CD14-positive monocyte (primary cell): ENCODE data around the gene SNX14. TPM values are rescaled to one million over a fixed set of nuclear protein-coding genes. Genes with fewer than 3 reads are reported as not detected.

Experiments
- DNase-seq, 3 donors: peaks; one replicate each; pipeline ENCODE4 v3.0.0-alpha.2; 2011 to 2022
- H2AFZ ChIP-seq: 2 replicates; pipeline ENCODE4 v1.6.0; 2012; ENCODE audit warnings: mild to moderate bottlenecking, low read depth, low read length, inconsistent platforms; ENCODE audit not compliant: insufficient read depth, poor library complexity, severe bottlenecking
- H3K27ac ChIP-seq, 2 donors: 1 replicate in 1 of 2; 2 replicates in 1 of 2; pipeline ENCODE4 v1.5.1; 2012 to 2013; ENCODE audit warnings: low read length in 2 of 2, control low read depth in 1 of 2, inconsistent platforms in 1 of 2, low read depth in 1 of 2, mild to moderate bottlenecking in 1 of 2
- H3K27me3 ChIP-seq, 2 donors: one replicate each; pipeline versions ENCODE4 v1.6.0 to v1.6.1; 2011 to 2013; ENCODE audit warnings: low read length in 2 of 2; ENCODE audit not compliant: control insufficient read depth in 2 of 2, insufficient read depth in 2 of 2
- H3K36me3 ChIP-seq, 2 donors: replicated peaks in 1 of 2; 1 replicate in 1 of 2; 2 replicates in 1 of 2; pipeline versions ENCODE4 v1.5.1 to v1.6.1; 2012 to 2013; ENCODE audit warnings: low read length in 2 of 2, control low read depth in 1 of 2, inconsistent platforms in 1 of 2, mild to moderate bottlenecking in 1 of 2; ENCODE audit not compliant: insufficient read depth in 2 of 2, control insufficient read depth in 1 of 2
- H3K4me1 ChIP-seq, 2 donors: 1 replicate in 1 of 2; 2 replicates in 1 of 2; pipeline versions ENCODE4 v1.5.1 to v1.6.1; 2012 to 2013; ENCODE audit warnings: low read length in 2 of 2, control low read depth in 1 of 2, inconsistent platforms in 1 of 2, mild to moderate bottlenecking in 1 of 2, moderate library complexity in 1 of 2; ENCODE audit not compliant: insufficient read depth in 2 of 2, control insufficient read depth in 1 of 2
- H3K4me2 ChIP-seq: replicated peaks from 2 replicates; pipeline ENCODE3; 2012; ENCODE audit warnings: low read length, moderate library complexity, mild to moderate bottlenecking; ENCODE audit not compliant: poor library complexity, severe bottlenecking; ENCODE audit errors: extremely low read depth
- H3K4me3 ChIP-seq, 3 experiments: fragments of 200-600 bp in 1 of 3; sonication (generic) in 1 of 3; replicated peaks in 1 of 3; 1 replicate in 2 of 3; 2 replicates in 1 of 3; pipeline ENCODE4 v1.5.1; 2011 to 2013; ENCODE audit warnings: low read length in 3 of 3, mild to moderate bottlenecking in 3 of 3, control low read depth in 2 of 3, low read depth in 2 of 3, inconsistent platforms in 1 of 3, moderate library complexity in 1 of 3
- H3K79me2 ChIP-seq: 2 replicates; pipeline ENCODE4 v1.6.0; 2012; ENCODE audit warnings: mild to moderate bottlenecking, control low read depth, inconsistent platforms, low read length, moderate library complexity; ENCODE audit not compliant: insufficient read depth
- H3K9ac ChIP-seq: 2 replicates; pipeline ENCODE4 v1.6.0; 2017; ENCODE audit warnings: low read length, mild to moderate bottlenecking; ENCODE audit not compliant: insufficient read depth, poor library complexity, severe bottlenecking
- H3K9me3 ChIP-seq, 2 donors: replicated peaks in 1 of 2; 1 replicate in 1 of 2; 2 replicates in 1 of 2; pipeline versions ENCODE4 v1.5.1 to v1.6.1; 2012 to 2013; ENCODE audit warnings: low read length in 2 of 2, control low read depth in 1 of 2; ENCODE audit not compliant: control insufficient read depth in 1 of 2, insufficient read depth in 1 of 2
- H4K20me1 ChIP-seq: 2 replicates; pipeline ENCODE4 v1.6.0; 2012; ENCODE audit warnings: mild to moderate bottlenecking, low read length, control low read depth, moderate library complexity; ENCODE audit not compliant: insufficient read depth
- H3K27ac Mint-ChIP-seq, 7 donors: one replicate each; pipeline ENCODE4 v1.8.0; 2020; ENCODE audit warnings: mild to moderate bottlenecking in 7 of 7, mixed read lengths in 7 of 7, moderate library complexity in 6 of 7, inconsistent platforms in 2 of 7
- H3K27me3 Mint-ChIP-seq, 3 donors: one replicate each; pipeline ENCODE4 v1.8.0; 2021 to 2022; ENCODE audit warnings: low read depth in 3 of 3, mild to moderate bottlenecking in 3 of 3, mixed read lengths in 3 of 3, moderate library complexity in 3 of 3, inconsistent platforms in 1 of 3
- H3K36me3 Mint-ChIP-seq, 2 donors: one replicate each; pipeline ENCODE4 v1.8.0; 2020; ENCODE audit warnings: mixed read lengths in 2 of 2, inconsistent platforms in 1 of 2, mild to moderate bottlenecking in 1 of 2
- H3K4me1 Mint-ChIP-seq: one replicate; pipeline ENCODE4 v1.8.0; 2020; ENCODE audit warnings: mild to moderate bottlenecking, mixed read lengths
- H3K4me3 Mint-ChIP-seq, 2 donors: one replicate each; pipeline ENCODE4 v1.8.0; 2020; ENCODE audit warnings: mild to moderate bottlenecking in 2 of 2, mixed read lengths in 2 of 2, moderate library complexity in 1 of 2
- H3K9me3 Mint-ChIP-seq, 7 donors: one replicate each; pipeline ENCODE4 v1.8.0; 2020 to 2022; ENCODE audit warnings: mixed read lengths in 7 of 7, mild to moderate bottlenecking in 6 of 7, moderate library complexity in 6 of 7, inconsistent platforms in 2 of 7
- CTCF ChIP-seq: fragments of 200-600 bp; IDR thresholded peaks from one replicate; pipeline ENCODE4 v1.8.0; 2022; ENCODE audit warnings: antibody characterized with exemption, mild to moderate bottlenecking
- WGBS: methylation state at CpG from one replicate; pipeline ENCODE4 v1.1.5; 2013; ENCODE audit warnings: missing lambda C conversion rate; ENCODE audit not compliant: insufficient coverage; 5-methylcytosine and 5-hydroxymethylcytosine counted together
- intact Hi-C, 2 donors: fragments of 100-400 bp; cut with micrococcal nuclease; formaldehyde crosslinking; loops; one replicate each; pipeline versions ENCODE4 v1.15.0 to v1.15.1; 2023
- polyA plus RNA-seq, 3 donors: library from polyadenylated mRNA; depleted of rRNA in 1 of 3; unstranded in 2 of 3; stranded (reverse) in 1 of 3; fragments of 300-500 nt in 2 of 3; fragments of >200 nt in 1 of 3; fragmentation: Illumina TruSeq in 2 of 3; gene quantifications; 1 replicate in 2 of 3; 2 replicates in 1 of 3; pipeline ENCODE4 v1.2.3, GENCODE V29; 2012 to 2021

SNX14 gene
- polyA plus RNA-seq, 3 donors: 40.2 to 75.6 (median 73.3) TPM

DNA sequence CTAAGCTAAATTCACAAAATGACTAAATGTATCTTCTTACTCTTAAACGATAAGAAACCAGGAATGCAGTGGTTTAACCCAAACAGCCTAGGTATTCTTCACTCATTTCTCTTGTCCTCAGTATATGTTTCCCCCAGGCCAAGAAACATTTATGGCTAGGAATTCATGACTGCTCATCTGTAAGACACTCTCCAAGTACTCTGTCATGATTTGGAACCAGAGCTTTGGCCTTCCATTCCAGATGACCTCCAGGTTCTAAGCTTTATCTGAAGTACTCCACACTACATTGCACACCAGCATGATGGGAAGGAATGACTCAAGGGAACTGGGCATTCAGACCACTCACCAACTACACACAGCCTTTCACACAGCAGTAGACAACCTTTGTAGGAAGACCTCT lies 114.5 kb downstream of the SNX14 start:
- Histone ChIP-seq H3K9me3 (no peaks in the 10 kb centered on the region), H3K36me3 (no peaks in the 10 kb centered on the region), H3K79me2 (no peaks in the 10 kb centered on the region), H3K4me3 (no peak overlapping the region), H3K4me2 (no peak overlapping the region), H3K4me1 (no peaks in the 10 kb centered on the region), H2AFZ (no peak overlapping the region), H3K9ac (no peak overlapping the region), H3K27ac (no peak overlapping the region), H4K20me1 (no peaks in the 10 kb centered on the region), H3K27me3 (no peaks in the 10 kb centered on the region)
- Mint-ChIP-seq H3K27me3 (peaks cover 5 to 6% (median 5%) of the 10 kb centered on the region in 3 donors), H3K4me1 (peaks cover 2% of the 10 kb centered on the region), H3K9me3 (peaks cover 0 to 9% (median 2%) of the 10 kb centered on the region in 7 donors), H3K4me3 (no peak overlapping the region), H3K36me3 (no peaks in the 10 kb centered on the region), H3K27ac (no peak overlapping the region)
- no peak for TF ChIP-seq CTCF
- WGBS: 100% methylated on average over 1 of the region's 1 CpG
- intact Hi-C loops: no loop called here
- DNase-seq: no peak

- no peaks in the 10 kb centered on the region for H3K79me2 ChIP-seq
- H3K9me3 Mint-ChIP-seq: peaks cover 0 to 9% (median 2%) of the 10 kb centered on the region in 7 donors
- no peaks in the 10 kb centered on the region for H3K27me3 ChIP-seq
- no peaks in the 10 kb centered on the region for H3K4me1 ChIP-seq
- no peak overlapping the region for H3K4me3 ChIP-seq
- H3K36me3 Mint-ChIP-seq: no peaks in the 10 kb centered on the region
- intact Hi-C loops: no loop called here
- WGBS: no CpG with 5 or more reads among the region's 4 CpGs
- no peaks in the 10 kb centered on the region for H3K36me3 ChIP-seq
- H3K4me3 Mint-ChIP-seq: no peak overlapping the region
- no peak overlapping the region for H2AFZ ChIP-seq
- no peaks in the 10 kb centered on the region for H3K9me3 ChIP-seq
- no peak for TF ChIP-seq CTCF
- H3K27ac ChIP-seq: no peak overlapping the region
- DNase-seq: no peak
- peaks cover 4 to 5% (median 5%) of the 10 kb centered on the region in 3 donors for H3K27me3 Mint-ChIP-seq
- no peaks in the 10 kb centered on the region for H4K20me1 ChIP-seq
- H3K9ac ChIP-seq: no peak overlapping the region
- no peaks in the 10 kb centered on the region for H3K4me1 Mint-ChIP-seq
- H3K4me2 ChIP-seq: no peak overlapping the region
- H3K27ac Mint-ChIP-seq: no peak overlapping the region
Observed at GRCh38 chr6:85476532-85476931, 117.1 kb downstream of the SNX14 start.
